Measurements from ENCODE around the gene IL31RA. TPM values are rescaled to one million over a fixed set of nuclear protein-coding genes. Genes with fewer than 3 reads are reported as not detected.

Gene IL31RA
- total RNA-seq, 4 donors from 2014 or later: 0.07 TPM; not detected in 3

GRCh38 chr5:55927861-55928655, 76.9 kb downstream of the IL31RA start:
- intact Hi-C loops (cut with DNase I; ENCODE audit: low total_unique reads): no loop called here
- H3K4me3 ChIP-seq: no peak overlapping the region
- H3K27me3 ChIP-seq: no peaks in the 10 kb centered on the region
- no peak overlapping the region for H3K27ac ChIP-seq
- TF ChIP-seq CTCF (IDR thresholded peaks at IDR 0.05) (no peak), POLR2A (IDR thresholded peaks at IDR 0.05) (no peak)
- H3K4me1 ChIP-seq: no peaks in the 10 kb centered on the region
- no peak for DNase-seq
- H3K9me3 ChIP-seq: no peaks in the 10 kb centered on the region
- no peaks in the 10 kb centered on the region for H3K36me3 ChIP-seq

- Histone ChIP-seq H3K4me3 (no peak overlapping the region), H3K9me3 (no peaks in the 10 kb centered on the region), H3K27ac (no peak overlapping the region), H3K27me3 (no peaks in the 10 kb centered on the region), H3K36me3 (no peaks in the 10 kb centered on the region), H3K4me1 (no peaks in the 10 kb centered on the region)
- TF ChIP-seq CTCF (IDR thresholded peaks at IDR 0.05) (no peak), POLR2A (IDR thresholded peaks at IDR 0.05) (no peak)
- no peak for DNase-seq
- intact Hi-C loops (cut with DNase I; ENCODE audit: low total_unique reads): no loop called here
These were observed 78.1 kb downstream of the IL31RA start for GRCh38 chr5:55929020-55929799.

GRCh38 chr5:55932700-55933099, 81.5 kb downstream of the IL31RA start:
- no peaks in the 10 kb centered on the region for H3K36me3 ChIP-seq
- H3K4me1 ChIP-seq: no peaks in the 10 kb centered on the region
- no peak overlapping the region for H3K4me3 ChIP-seq
- intact Hi-C loops (cut with DNase I; ENCODE audit: low total_unique reads): no loop called here
- H3K9me3 ChIP-seq: no peaks in the 10 kb centered on the region
- TF ChIP-seq POLR2A (IDR thresholded peaks at IDR 0.05): no peak
- TF ChIP-seq CTCF (IDR thresholded peaks at IDR 0.05): no peak
- H3K27me3 ChIP-seq: no peaks in the 10 kb centered on the region
- H3K27ac ChIP-seq: no peak overlapping the region
- DNase-seq: no peak

GRCh38 chr5:55933377-55934114, 82.4 kb downstream of the IL31RA start:
- H3K36me3 ChIP-seq: no peaks in the 10 kb centered on the region
- DNase-seq: no peak
- no peak overlapping the region for H3K4me3 ChIP-seq
- no peaks in the 10 kb centered on the region for H3K9me3 ChIP-seq
- H3K27me3 ChIP-seq: no peaks in the 10 kb centered on the region
- H3K4me1 ChIP-seq: no peaks in the 10 kb centered on the region
- no peak for TF ChIP-seq CTCF (IDR thresholded peaks at IDR 0.05)
- intact Hi-C loops (cut with DNase I; ENCODE audit: low total_unique reads): no loop called here
- no peak overlapping the region for H3K27ac ChIP-seq

Measured in uterus (tissue), 4 donors.